Lower leg skin (tissue), 3 donors: Measurements from ENCODE around the gene C2orf92.

Experiments
- POLR2A ChIP-seq, 2 donors: fragments of 450-650 bp; IDR thresholded peaks; one replicate each; pipeline ENCODE4 v1.6.1; 2016 to 2017; ENCODE audit warnings: antibody characterized with exemption in 2 of 2, mild to moderate bottlenecking in 1 of 2, moderate library complexity in 1 of 2
- TF ChIP-seq, protein P1 (sequence below), 3 donors: fragments of 450-650 bp; IDR thresholded peaks; one replicate each; pipeline ENCODE4 v1.5.1; 2016; ENCODE audit warnings: antibody characterized with exemption in 3 of 3, mild to moderate bottlenecking in 3 of 3, moderate library complexity in 2 of 3

DNA sequence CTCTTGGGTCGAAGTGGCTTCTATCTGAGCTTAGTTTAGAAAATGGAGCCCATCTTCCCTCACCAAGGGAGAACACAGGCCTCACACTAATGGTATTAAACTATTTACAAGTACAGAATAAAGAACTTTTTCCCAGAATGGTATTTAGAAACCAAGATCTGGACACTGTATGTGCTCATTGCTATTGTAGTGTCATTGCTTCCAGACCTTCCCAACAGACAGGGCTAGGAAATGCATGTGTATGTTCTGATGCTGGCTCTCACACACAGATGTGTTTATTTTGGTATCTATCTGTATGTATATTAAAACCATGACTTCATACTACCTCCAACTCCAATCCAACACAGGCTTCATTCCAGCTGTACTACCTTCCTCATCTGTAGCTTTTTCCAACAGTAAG lies 15.6 kb upstream of the C2orf92 start:
- TF ChIP-seq, protein P1, sequence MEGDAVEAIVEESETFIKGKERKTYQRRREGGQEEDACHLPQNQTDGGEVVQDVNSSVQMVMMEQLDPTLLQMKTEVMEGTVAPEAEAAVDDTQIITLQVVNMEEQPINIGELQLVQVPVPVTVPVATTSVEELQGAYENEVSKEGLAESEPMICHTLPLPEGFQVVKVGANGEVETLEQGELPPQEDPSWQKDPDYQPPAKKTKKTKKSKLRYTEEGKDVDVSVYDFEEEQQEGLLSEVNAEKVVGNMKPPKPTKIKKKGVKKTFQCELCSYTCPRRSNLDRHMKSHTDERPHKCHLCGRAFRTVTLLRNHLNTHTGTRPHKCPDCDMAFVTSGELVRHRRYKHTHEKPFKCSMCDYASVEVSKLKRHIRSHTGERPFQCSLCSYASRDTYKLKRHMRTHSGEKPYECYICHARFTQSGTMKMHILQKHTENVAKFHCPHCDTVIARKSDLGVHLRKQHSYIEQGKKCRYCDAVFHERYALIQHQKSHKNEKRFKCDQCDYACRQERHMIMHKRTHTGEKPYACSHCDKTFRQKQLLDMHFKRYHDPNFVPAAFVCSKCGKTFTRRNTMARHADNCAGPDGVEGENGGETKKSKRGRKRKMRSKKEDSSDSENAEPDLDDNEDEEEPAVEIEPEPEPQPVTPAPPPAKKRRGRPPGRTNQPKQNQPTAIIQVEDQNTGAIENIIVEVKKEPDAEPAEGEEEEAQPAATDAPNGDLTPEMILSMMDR (IDR thresholded peaks at IDR 0.05), result no peak
- no peak for TF ChIP-seq POLR2A (IDR thresholded peaks at IDR 0.05)
